HG02884 (cell line): Measurements from ENCODE around the gene BTBD3.

Source experiments
- ATAC-seq: cut with Tn5 transposase; IDR thresholded peaks from one replicate; pipeline ENCODE4 v1.9.1; 2021; ENCODE audit warnings: mild to moderate bottlenecking, moderate library complexity; ENCODE audit not compliant: unreplicated experiment

BTBD3 gene

DNA sequence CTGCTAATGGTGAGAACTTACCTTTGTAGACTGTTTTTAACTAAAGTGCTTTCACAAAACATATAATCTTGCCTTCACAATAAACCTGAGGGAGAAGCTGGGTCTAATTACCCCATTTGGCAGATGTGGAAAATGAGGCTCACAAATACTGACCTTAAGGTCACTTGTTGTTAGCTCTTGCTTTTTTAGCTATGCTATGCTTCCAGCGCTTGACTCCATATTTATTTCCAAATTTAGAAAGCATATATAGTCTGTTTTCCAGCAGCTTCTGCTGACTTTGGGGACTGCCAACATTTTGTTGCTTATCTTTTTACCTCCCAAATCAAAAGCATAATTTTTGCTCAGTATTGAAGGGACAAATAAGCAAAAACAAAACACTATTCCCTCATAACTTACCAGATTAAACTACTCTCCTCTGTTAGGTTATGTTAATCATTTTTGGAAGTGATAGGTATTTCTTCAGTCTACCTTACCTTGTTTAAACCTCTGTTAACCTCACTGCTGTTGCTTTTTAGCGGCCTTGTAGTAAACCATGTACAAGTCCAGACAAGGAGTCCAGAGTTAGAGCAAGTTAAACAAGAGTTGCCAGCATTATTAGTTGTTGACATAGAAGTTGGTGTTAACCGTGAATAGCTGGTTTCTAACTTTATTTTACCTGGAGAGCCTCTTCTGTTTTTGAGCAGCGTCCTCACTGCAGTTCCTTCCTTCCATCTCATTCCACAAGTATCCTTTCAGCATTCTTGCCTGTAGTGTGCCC lies 4.9 kb upstream of the BTBD3 start:
- no peak for ATAC-seq

- ATAC-seq = no peak
Observed at GRCh38 chr20:11918391-11918845, 725 bp downstream of the BTBD3 start.

DNA sequence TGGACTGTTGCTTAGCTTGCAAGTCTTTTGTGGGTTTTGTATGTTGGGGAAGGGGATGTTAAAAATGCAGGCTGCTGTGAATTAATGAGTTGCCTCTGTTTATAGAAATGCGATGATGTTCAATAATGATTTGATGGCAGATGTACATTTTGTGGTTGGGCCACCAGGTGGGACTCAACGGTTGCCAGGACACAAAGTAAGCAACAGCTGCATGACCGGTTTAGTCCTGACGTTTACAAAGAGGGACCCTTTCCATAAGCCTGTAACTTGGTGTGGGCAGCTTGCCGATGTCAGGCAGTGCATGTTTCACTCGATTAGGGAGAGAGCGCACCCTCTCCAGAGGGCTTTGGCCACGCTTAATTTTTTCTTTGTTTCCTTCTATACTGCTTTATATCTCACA lies 1.3 kb downstream of the BTBD3 start:
- ATAC-seq = no peak

DNA sequence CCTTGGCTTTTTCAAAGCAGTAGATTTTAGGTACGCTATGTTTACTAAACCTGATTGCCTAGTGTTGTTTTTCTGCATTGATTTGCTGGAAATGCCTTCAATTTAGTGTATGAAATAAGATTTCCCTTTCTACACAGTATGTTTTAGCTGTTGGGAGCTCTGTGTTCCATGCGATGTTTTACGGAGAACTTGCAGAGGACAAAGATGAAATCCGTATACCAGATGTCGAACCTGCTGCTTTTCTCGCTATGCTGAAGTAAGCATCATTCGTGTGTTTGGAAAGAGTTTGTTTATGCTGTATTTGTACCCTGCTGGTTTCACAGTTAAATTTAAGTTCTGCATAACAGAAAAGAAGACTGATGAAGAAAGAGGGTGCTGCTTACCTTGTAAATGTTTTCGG lies 1.9 kb downstream of the BTBD3 start:
- ATAC-seq = no peak

GRCh38 chr20:11920083-11920482 lies 2.4 kb downstream of the BTBD3 start:
- no peak for ATAC-seq

- no peak for ATAC-seq
Observed at GRCh38 chr20:11921321-11921720, 3.6 kb downstream of the BTBD3 start.

DNA sequence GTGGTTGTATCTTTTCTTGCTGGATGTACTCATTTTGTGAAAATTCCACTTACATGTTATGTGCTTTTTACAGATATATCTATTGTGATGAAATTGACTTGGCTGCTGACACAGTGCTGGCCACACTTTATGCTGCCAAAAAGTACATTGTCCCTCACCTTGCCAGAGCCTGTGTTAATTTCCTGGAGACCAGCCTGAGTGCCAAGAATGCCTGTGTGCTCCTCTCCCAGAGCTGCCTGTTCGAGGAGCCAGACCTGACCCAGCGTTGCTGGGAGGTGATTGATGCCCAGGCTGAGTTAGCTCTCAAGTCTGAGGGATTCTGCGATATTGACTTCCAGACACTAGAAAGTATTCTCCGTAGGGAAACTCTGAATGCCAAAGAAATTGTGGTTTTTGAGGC lies 4.9 kb downstream of the BTBD3 start:
- ATAC-seq = no peak

- no peak for ATAC-seq
Observed at GRCh38 chr20:11924923-11925322, 7.2 kb downstream of the BTBD3 start.

- ATAC-seq = no peak
Observed at GRCh38 chr20:11926292-11926998, 8.8 kb downstream of the BTBD3 start.

GRCh38 chr20:11929947-11930346 lies 12.3 kb downstream of the BTBD3 start:
- no peak for ATAC-seq

DNA sequence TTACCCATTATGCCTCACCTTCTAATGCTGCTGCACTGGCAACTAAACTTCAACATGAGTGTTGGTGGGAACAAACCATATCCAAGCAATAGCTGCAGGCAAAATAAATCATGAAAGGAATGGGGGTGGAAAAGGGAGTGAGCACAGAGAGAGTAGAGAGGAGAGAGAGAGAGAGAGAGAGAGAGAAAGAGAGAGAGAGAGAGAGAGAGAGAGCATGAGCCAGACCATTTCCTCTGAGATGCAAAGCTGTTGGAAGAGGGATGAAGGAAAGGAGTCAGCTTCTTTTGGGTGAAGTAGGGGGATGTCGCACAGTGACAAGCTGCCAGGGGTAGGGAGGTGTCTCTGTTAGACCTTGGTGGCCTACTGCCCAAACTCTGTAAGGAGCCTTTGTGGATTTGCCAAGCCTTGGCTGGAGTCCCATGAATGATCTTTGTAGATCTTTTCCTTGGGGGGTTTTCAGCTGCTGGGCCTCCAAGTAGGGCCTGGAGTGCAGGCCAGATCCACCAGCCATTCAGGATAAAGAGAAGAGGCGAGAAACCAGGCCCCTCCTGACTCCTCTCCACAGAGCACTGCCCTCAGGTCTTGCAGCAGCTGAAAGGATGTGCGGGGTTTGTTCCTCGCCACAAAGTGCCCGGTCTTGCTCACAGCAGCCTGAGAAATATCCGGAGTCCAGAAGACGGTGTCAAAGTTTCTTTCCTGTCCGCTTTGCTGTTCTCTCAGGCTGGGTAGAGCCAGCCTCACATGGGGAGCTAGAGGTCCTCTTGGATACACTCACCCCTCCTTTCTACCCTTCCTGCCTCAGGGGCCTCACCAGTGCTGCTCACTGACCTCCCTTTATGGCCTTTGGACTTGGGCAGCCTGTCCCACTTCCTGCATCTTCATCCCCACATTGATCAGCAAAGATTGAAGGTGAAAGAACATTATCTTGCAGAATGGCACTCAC lies 17.8 kb downstream of the BTBD3 start:
- ATAC-seq = no peak

DNA sequence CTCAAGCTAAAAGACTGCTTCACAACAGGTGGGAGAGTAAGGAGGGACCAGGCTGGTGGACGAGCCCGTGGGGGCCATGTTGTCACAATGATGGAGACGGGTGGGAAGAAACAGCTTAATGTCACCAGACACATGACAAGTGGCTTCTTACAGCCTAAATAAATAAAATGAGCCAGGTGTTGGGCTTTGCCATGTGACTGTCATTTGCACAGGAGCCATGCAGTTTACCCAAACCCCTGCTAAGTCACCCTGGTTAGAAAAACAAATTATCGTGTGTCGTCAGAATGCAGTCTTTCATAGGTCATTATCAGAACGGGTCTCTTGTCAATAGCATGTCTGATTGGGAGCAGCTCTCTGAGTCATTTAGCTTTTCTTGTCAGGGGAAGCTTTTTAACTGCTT lies 18.5 kb downstream of the BTBD3 start:
- no peak for ATAC-seq

DNA sequence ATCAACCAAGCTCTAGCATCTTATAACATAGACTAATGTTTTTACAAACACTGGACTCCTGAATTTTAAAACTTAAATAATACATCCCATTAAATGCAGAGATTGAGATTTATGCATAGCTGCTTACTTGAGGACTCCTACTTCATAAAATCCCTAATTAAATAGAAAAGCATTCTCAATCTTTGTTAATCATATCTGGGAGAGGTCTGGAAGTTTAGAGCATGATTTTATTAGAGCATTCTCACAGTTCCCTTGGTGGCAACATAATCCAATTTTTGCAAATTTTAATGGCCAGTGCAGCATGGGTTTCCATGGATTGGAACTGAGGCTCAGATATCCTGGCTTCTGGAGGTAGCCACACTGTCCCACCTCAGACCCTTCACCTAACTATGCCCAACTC lies 19.5 kb downstream of the BTBD3 start:
- ATAC-seq = no peak

- ATAC-seq = no peak
Observed at GRCh38 chr20:11941593-11942246, 24.0 kb downstream of the BTBD3 start.

DNA sequence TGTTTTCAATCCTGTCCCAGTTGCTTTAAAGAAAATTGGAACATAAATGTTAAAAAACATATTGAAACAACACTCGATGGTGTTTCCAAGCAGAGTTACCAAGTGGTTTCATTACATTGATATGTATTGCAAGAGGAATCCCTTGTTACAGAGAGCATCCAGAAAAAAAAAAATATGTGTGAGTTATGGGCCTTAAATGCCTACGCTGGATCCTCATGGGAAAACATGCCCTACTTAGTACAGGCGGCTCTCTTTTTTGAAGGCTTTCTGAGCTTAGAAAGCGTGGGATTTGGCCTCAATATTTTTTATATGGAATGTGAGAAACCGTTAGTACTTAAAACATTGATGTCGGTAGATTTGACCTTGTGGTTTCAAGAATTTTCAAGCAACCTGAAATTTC lies 26.1 kb downstream of the BTBD3 start:
- no peak for ATAC-seq

GRCh38 chr20:11948806-11949205 lies 31.1 kb downstream of the BTBD3 start:
- ATAC-seq = no peak

GRCh38 chr20:11949711-11950110 lies 32.0 kb downstream of the BTBD3 start:
- ATAC-seq = no peak

DNA sequence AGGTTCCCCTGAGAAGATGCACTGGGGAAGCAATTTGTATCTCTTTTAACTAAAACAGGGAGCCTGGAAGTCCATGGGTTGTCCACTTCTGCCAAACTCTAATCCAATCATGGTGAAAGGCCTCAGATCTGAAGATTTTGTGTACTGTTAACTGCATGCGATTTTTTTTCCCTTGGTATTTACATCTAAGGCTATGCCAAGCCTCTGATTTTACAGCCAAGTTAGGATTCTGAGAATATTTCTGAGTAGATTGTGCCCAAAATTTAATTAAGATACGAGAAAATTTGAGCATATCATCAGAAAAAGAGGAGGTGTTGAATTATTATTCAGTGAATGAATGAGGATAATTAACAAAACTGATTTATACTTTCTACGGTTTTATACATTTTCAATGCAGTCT lies 34.0 kb downstream of the BTBD3 start:
- ATAC-seq = no peak

GRCh38 chr20:11952639-11953038 lies 34.9 kb downstream of the BTBD3 start:
- no peak for ATAC-seq

- no peak for ATAC-seq
Observed at GRCh38 chr20:11957911-11958310, 40.2 kb downstream of the BTBD3 start.

DNA sequence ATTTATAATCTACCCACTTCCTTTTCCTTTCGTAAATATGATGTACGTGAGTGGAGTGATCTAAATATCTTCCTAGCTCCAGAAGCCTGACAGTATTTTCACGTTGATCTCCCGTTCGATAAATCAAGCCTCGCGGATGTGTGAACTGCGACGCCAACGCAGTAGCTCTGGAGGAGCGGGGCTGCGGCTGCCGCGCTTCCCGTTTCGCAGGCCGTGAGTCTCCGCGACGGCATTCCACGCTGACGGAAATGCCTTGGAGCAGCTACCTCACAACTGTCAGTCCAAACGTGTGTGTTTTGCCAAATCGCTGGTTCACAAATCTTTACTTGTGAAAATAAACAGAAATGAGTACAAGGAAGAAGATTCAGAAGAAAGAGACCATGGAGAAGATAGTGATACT lies 41.2 kb downstream of the BTBD3 start:
- no peak for ATAC-seq
